Uterus (tissue), 2 donors: ENCODE measurements around the gene GRIK1.

ENCODE experiments used
- POLR2A ChIP-seq, 2 donors: fragments of 450-650 bp; IDR thresholded peaks; one replicate each; pipeline ENCODE4 v1.6.1; 2016; ENCODE audit warnings: antibody characterized with exemption in 2 of 2, mild to moderate bottlenecking in 1 of 2, moderate library complexity in 1 of 2
- TF ChIP-seq, protein P1 (sequence below), 4 experiments: fragments of 200-600 bp in 2 of 4; fragments of 450-650 bp in 2 of 4; sonication (generic) in 2 of 4; IDR thresholded peaks; one replicate each; pipeline ENCODE4 v1.5.1; 2016 to 2019; ENCODE audit warnings: antibody characterized with exemption in 4 of 4, mild to moderate bottlenecking in 2 of 4, moderate library complexity in 1 of 4

DNA sequence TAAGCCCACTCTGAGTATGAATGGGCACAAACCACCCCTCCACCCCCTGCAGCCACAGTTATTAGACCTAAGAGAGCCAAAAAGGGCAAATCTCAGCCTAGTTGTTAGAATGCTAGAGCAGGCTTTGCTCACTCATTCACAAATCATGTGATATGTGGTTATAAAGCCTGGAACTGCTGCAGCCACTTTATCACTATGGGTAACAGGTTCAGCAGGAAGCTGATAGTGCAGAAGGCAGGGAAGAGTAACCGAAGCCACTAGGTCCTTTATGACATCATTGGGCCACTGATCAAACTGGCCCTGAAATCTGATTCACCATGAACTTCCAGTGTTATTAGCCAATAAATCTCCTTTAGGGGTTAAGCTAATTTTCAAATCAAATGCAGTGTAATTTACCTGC, 134.7 kb downstream of the GRIK1 start:
- TF ChIP-seq, protein P1, sequence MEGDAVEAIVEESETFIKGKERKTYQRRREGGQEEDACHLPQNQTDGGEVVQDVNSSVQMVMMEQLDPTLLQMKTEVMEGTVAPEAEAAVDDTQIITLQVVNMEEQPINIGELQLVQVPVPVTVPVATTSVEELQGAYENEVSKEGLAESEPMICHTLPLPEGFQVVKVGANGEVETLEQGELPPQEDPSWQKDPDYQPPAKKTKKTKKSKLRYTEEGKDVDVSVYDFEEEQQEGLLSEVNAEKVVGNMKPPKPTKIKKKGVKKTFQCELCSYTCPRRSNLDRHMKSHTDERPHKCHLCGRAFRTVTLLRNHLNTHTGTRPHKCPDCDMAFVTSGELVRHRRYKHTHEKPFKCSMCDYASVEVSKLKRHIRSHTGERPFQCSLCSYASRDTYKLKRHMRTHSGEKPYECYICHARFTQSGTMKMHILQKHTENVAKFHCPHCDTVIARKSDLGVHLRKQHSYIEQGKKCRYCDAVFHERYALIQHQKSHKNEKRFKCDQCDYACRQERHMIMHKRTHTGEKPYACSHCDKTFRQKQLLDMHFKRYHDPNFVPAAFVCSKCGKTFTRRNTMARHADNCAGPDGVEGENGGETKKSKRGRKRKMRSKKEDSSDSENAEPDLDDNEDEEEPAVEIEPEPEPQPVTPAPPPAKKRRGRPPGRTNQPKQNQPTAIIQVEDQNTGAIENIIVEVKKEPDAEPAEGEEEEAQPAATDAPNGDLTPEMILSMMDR (IDR thresholded peaks at IDR 0.05) = no peak
- TF ChIP-seq POLR2A (IDR thresholded peaks at IDR 0.05) = no peak
